ENCODE results near the gene GUCA2A.

The GUCA2A gene

DNA sequence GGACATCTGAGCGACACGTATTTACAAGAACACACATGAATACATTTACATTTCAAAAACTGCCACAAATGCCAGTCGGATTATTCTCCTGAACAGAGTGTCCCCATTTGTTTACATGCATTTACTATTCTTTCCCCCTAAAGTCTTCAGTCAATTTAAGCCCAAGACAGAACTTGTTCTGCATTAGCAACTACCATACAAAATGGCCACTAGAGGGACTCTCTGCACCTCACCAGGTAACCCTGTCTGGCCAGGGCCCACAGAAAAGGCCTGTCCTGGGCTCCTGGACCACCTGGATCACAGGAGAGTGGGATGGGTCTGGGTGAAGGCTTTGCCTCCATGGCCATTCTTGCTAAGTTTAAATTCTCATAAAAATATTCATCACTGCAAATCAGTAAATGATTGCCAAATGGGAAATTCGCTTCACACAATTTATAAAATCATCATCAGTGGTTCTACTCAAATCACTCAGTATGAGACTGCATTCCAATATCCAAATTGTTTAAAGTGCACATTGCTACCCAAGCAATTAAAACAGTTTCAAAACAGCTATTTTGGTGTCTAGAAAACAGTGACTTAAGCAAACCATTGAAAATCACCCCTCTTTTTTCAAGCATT, 12.5 kb upstream of the GUCA2A start:
- DNase-seq (ENCODE audit: low read depth) = peak; percentile 23

- no peak for DNase-seq (ENCODE audit: low read depth)
These were observed 10.9 kb upstream of the GUCA2A start for GRCh38 chr1:42175314-42176054.

DNA sequence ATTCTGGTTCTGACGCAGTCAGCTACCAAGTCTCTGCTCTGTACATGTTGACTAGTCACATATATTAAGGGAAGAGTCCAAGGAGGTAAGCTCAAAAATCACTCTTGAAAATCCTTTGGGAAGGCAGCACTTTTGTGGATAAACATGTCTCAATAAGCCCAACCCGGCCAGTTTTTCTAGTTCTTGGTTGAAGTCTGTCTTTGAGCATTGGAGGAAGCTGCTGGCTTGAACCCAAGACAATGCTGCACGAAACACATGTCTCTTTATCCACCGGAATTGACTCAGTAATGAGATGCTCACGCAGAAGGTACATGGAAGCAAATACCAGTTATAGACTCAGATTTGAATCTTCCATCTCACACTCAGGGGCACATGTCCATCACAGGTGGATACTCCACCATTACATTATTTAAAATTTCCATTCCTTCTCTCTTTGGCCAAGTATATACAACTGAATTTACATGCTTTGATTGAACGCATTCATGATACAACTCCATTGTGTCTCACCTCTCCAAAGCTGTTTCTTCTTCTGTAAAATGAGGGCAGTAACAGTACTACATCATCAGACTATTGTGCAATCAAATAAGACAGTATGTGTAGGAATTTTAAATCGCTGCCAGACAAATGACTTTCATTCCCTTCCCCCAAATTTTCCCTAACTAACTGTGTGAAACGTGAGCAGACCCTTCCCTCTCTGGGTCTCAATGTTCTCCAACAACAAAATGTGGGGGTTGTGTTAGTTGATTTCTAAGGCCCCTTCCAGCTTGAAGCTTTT, 9.6 kb upstream of the GUCA2A start:
- DNase-seq (ENCODE audit: low read depth) = no peak

DNA sequence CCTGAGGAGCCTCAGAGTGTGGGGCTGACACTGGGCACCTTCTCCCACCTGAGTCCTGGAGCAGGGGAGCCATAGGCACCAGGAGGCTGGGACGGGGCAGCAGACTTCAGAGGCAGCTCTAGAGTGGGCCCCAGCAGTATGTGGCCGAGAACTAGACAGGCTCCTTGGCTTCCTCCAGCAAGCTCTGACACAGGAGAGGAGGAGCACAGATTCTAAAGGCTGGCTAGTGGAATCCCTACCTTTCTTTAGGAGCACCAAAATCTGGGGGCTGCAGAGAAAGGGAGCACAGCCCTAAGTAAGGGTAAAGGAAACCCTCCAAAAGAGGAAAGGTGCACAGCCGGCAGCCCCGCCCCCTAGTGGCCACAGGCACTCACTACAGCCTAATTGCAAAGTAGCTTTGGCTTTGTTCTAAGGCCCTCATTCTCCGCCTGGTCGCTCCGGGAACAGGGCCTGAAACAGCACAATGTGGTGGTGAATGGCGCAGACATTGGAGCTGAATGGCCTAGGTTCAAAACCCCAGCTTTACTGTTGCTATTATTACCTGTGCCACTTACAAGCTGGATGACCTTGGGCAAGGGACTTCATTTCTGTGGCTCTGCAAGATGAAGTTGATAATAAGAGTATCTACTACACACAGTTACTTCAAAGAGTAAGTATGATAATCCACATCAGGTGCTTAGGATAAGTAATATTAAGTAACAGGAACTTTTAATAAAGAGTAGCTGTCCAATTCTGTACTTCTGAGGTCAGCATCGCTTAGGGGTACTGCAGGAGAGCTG, 8.8 kb upstream of the GUCA2A start:
- no peak for DNase-seq (ENCODE audit: low read depth)

DNA sequence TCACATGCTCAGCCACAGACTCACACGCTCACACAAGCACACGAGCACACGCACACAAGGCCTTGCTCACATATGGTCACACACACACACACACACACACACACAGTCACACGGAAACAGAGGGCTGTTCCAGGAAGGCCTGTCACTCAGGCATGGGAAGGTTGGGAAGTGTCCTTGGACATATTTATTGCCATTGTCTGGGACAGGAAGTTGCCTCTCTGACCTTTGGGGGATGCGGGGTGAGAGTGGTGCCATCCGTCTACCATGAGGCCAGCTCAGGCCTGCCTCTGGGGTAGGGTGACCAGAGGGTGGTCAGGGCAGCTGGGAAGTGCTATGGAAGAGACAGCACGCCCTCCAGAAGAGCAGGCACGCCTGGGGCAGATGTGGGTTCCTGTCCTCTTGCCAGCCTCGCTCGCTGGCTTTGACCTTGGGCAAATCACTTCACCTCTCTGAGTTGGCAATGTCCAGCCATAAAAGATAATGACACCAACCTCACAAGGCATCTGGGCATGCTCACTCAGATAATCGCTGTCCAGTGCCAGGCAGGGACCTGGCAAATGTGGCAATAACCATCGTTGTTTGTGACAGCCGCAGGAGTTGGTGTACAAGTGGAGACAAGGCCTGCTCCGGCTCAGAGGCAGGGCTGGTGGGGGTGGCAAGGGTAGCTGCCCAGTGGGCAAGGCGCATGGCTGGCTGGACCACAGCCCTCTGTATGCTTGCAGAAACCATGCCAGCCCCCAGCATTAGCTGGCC, 8.0 kb upstream of the GUCA2A start:
- no peak for DNase-seq (ENCODE audit: low read depth)

- DNase-seq (ENCODE audit: low read depth) = no peak
These were observed 7.2 kb upstream of the GUCA2A start for GRCh38 chr1:42171679-42172266.

GRCh38 chr1:42170779-42171621, 6.5 kb upstream of the GUCA2A start:
- no peak for DNase-seq (ENCODE audit: low read depth)

DNA sequence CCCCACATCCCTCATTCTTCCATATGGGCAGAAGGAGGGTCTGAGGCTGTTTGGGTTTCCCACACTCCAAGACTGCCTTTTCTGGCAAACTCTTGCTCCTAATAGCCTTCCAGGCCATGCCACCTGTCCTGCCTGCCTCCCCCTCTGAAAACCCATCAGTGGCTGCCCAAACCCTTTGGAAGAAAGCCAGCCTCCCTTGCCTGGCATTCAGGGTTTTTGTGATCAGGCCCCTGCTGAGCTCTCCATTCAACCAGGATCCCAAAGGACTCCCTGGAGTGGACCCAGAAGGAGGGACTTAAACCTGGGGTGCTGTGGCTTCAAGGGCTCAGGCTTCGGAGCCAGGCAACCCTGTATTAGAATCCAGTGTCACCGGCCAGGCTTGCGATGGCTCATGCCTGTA, 4.2 kb upstream of the GUCA2A start:
- no peak for DNase-seq (ENCODE audit: low read depth)

GRCh38 chr1:42168391-42168670, 3.8 kb upstream of the GUCA2A start:
- no peak for DNase-seq (ENCODE audit: low read depth)

DNA sequence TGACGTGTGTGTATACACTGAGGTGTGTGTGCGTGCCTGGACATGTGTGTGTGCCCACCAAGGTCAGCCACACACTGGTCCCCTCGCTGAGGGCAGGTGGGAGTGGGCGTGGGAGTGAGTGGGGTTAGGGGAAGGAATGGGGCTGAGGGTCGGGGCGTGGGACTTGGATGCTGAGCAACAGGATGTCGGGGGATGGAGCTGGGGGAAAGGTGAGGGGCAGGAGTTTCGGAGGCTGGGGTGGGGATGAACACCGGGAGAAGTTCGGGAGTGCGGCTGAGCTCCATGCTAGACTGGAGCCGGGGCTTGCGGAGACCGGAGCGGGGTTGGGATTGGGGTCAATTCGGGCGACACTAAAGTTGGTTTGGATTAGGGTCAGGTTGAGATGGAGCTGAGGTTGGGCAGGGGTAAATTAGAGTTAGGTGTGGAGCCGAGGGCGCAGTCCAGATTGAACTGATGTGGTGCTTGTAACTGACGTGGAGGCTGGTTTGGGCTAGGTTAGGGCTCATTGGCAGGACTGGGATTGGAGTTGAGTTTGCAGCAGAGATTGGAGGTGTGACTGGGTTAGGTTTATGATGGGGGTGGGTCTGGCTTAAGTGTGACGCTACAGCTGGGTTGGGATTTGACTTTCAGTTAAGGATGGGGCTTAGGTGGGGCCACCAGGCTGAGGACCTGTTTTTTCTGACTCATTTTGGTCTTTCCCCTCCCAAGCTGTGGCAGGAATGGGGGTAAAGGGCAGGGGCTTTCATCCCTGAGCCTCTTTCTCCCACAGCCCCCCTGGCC, 3.3 kb upstream of the GUCA2A start:
- no peak for DNase-seq (ENCODE audit: low read depth)

GRCh38 chr1:42165511-42166210, 1.1 kb upstream of the GUCA2A start:
- DNase-seq (ENCODE audit: low read depth) = no peak

DNA sequence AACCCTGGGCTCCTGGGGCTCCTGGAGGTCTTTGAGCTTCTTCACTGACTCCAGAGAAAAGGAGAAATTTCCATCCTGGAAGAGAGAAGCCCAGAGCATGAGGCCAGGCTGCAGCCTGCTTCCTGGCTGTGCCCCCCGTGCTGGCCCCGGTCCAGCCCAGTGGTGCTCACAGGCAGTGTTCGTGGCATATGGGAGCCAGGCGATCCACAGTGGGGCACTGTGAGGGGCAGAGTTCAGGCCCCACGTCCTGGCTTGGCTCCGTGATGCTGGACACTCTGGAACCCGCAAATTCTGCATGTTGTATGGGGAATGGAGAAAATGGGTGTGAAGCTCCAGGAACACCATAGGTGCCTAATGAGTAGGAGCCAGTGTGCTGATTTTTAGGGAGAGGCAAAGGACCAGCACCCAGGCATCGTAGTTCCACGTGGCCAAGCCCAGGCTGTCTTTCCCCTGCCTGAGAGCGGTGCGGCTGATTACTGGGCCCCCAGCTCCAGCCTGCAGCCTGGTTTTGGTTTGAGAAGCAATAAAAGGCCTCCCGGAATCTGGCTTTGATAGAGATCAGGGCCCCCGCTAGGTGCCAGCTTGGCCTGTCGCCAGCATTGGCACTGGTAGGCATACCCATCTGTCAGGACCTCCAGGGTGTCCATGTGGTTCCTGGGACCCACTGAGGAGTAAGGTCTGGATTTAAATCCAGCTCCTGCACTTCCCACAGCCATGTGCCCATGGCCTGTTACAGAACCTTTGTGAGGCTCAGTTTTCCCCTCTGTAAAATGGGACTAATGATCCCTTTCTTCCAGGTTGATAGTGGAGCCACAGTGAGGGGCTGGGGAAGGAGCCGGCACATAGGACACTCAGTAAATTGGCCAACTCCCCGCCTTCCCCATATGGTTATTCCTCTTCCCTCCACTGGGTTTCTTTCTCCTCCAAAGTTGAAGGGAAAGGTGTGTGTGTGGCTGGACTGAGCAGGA, 725 bp downstream of the GUCA2A start:
- no peak for DNase-seq (ENCODE audit: low read depth)

GRCh38 chr1:42163114-42163513, 1.4 kb downstream of the GUCA2A start:
- DNase-seq (ENCODE audit: low read depth) = no peak

- DNase-seq (ENCODE audit: low read depth) = no peak
These were observed 2.4 kb downstream of the GUCA2A start for GRCh38 chr1:42162181-42162580.

DNA sequence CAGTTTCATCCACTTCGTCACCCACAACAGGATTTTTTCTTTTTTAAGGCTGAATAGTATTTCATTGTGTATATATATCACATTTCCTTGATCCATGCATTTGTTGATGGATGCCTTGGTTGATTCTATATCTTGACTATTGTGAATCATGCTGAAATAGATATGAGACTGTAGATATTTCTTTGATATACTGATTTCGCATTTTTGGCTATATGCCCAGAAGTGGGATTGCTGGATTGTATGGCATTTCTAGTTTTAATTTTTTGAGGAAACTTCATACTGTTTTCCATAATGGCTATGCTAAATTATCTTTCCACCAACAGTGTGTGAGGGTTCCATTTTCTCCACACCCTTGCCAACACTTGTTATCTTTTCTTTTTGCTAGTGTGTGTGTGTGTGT, 6.4 kb downstream of the GUCA2A start:
- DNase-seq (ENCODE audit: low read depth) = no peak

DNA sequence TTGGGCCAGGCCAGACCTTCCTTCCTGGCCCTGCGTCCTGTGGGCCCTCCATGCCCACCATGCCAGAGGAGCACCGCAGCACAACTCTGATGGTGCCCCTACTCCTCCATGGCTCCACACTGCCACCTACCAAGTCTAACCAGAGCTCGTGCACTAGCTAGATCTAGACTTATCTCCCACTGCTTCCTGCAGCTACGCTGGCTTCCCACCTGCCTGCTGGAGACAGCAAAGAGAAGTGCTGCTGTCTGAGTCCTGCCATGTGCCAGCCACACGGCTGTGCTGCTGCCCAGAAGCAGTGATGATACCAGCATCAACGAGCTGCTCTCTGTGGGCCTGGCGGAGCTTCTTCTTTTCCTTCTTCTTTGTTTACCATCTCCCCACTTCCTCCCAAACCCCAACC, 6.9 kb downstream of the GUCA2A start:
- no peak for DNase-seq (ENCODE audit: low read depth)

GRCh38 chr1:42155362-42155761, 9.2 kb downstream of the GUCA2A start:
- no peak for DNase-seq (ENCODE audit: low read depth)

DNA sequence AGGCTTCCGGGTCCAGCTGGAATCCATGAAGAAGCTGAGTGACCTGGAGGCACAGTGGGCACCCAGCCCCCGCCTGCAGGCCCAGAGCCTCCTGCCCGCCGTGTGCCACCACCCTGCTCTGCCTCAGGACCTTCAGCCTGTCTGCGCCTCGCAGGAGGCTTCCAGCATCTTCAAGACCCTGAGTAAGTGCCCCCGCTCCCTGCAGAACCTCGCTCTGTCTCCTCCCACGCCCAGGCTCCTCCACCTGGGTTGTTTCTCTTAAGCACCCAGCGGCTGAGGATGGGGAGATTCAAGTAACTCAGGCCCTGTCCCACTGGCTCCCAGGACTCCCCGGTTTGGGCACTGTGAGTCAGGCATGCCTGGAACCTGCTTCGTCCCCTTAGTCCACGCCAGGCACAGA, 9.9 kb downstream of the GUCA2A start:
- no peak for DNase-seq (ENCODE audit: low read depth)
